IPS-NIHi11 (cell line): ENCODE measurements around the gene SLC16A8.
A peak's percentile ranks its signal among the peaks of the same experiment; 100 is the strongest.
"Not testable (repeated sequence)": the region's sequence is repeated elsewhere in the genome, so short reads cannot be mapped to it uniquely, and the experiment has no call there.

ENCODE experiments used
- DNase-seq: peaks from one replicate; pipeline ENCODE4 v3.0.0; 2012; ENCODE audit warnings: mixed read lengths, low spot score

SLC16A8 gene

DNA sequence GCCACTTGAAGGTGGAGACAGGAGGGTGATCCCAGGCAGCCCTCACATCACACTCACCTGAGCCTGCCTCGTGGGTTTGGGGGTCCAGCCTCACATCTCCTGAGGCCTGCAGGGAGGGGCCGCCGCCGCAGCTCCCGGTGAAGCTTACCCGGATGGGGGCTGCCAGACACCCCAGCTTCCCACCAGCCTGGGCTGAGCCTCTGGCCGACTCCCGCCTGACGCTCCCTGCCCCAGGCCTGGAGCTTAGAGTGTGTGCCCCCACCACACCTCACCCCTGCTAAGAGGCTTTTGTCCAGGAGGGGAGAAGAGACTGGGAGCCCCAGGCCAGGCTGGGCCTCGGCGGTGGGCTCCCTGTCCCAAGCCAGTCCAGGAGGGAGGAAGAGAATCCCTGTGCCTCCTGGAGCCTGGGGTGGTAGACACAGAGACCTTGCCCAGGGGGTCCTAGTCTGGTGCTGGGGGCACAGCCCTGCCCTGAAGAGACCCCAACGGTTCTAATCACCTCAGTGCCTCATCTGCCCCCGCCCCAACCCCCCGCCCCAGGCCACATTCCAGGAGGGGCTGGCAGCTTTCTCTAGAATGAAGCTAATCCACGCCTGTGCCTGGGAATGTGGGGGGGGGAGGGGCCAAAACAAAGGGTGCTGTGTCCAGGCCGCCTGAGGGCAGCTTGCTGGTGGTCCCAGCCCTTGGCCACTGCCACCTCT is at the start of gene SLC16A8:
SLC16A8 (minus strand) TSS at position 254 of the 701 bp plus-strand sequence. CDS start 1,311 bp downstream, outside the sequence.
- peak; percentile 41 for DNase-seq

DNA sequence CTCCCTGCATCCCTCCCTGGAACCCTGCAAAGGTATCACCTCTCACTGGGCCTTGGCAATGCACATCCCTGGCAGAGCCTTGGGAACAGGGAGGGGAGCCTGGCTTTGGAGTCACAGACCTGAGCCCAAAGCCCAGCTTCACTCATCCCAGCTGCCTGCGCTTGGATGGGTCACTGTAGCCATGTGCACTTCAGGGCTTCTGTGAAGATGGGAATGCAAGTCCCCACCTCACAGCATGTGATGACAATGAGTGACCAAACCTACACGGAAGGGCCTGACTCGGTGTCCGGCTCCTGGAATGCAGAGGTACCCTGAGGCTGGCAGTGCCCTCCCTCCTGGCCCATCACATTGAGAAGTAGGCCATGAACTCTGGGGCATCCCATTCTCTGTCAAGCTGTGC is 49.3 kb upstream of the SLC16A8 start:
- DNase-seq = no peak

DNA sequence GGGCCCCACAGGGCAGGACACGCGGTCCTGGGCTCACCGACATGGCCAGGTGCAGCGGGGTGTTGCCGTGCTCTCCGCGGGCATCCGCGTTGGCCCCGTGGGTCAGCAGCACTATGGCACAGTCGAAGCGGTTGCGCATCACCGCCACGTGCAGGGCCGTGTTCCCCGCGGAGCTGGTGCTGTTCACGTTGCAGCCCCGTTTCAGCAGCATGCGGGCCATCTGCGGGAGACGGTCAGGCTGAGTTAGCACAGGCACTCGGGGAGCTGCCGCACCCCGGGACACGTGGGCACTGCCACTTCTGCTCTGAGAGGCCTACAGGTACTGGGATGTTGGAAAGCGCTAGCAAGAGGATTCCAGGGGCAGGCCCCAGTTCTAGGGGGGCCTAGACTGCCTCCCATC is 48.8 kb upstream of the SLC16A8 start:
- DNase-seq = no peak

GRCh38 chr22:38132136-38132535 is 48.2 kb upstream of the SLC16A8 start:
- DNase-seq = no peak

DNA sequence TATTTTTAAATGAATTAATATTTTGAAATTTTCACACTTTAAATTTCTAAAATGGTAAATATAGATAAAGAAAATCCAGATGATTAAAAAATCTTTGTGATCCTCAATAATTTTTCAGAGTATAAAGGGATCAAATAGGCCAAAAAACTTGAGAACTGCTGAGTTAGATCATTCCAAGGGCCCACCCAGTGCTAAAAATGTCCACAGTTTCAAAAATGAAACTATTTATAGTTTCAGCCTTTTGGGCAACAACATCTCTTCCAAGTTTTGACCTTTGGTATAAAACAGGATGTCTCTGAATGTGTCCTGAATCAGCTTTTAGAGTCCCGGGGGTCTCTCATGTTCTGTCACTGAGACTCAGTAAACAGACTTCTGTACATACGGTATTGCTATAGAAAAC is 47.4 kb upstream of the SLC16A8 start:
- no peak for DNase-seq

- no peak for DNase-seq
These were observed 45.9 kb upstream of the SLC16A8 start for GRCh38 chr22:38129856-38130255.

GRCh38 chr22:38129021-38129420 is 45.0 kb upstream of the SLC16A8 start:
- no peak for DNase-seq

GRCh38 chr22:38127869-38128268 is 43.9 kb upstream of the SLC16A8 start:
- DNase-seq = no peak

- no peak for DNase-seq
These were observed 43.1 kb upstream of the SLC16A8 start for GRCh38 chr22:38126928-38127668.

DNA sequence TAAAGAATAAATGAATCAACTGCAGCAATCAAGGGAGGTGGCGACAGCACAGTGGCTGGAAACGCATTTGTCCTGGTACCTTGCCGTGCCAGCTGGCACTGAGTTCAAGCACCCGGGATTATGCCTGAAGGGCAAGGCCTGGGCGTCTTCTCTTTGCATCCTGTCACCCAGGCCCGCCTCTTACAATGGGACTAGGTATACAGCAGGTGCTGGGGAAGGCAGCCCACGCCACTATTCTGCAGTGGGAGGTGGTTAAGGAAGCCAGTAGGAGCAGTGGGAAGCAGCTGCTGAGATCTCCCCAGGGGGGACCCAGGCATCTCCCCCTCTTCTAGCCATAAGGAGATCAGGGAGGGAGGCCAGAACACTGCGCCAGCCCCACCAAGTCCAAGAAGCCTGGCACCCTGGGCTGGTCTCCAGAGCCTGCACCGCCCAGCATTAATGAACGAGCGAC is 41.8 kb upstream of the SLC16A8 start:
- no peak for DNase-seq

DNA sequence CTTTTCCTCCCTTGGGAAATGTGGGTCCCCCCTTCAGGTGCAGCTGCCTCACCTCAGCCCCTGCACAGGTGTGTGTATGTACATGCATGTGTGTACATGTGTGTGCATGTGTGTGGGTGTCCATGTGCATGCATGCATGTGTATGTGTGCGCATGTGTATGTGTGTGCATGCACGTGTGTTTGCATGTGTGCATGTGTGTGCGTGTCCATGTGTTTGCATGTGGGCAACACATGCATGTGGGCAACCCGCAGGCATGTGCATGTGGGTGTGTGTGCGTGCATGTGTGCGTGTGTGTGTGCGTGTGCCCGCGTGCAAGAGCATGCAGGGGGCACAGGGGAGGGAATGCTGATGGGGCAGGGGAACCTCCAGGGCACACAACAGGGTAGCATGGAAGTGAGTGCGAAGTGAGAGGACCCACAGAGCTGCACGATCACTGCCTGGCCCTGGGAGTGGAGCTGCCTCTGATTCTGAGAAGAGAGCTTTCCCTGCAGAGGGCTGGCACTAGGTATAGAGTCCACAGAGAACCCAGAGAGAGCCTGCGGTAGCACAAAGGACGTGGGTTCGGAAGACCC is 41.1 kb upstream of the SLC16A8 start:
- no peak for DNase-seq

DNA sequence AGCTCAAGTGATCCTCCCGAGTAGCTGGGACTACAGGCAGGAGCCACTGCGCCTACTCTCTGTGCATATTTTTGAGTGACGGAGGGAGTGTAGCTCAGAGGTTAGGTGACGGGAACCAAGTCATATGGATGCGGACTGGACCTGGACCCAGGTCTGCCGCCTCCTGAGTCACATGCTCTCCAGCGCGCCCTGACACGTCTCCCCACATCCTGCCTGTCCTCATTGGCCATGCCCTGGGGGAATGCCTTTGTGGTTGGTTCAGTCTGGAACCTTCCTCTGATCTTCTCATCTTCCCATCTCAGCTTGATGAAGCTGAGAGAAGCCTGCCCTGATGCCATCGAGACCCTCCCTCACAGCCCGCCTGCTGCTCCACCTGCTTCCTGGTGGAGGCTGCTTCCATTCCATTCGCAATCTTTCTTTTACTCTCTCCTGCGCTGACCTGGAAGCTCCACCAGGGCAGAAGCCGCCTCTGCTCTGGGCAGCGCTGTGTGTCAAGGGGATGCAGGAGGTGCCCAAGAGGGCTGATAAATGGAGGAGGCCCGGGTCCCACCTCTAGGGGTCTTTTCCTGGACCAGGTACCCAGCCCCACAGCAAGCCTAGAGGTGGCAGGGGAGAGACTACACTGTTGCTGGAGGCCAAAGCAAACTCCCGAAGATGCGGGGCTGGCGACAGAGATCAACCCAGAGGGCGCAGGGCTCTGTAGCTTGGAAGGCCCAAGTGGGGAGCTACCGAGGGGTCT is 40.4 kb upstream of the SLC16A8 start:
- DNase-seq = peak; percentile 63

GRCh38 chr22:38122616-38123015 is 38.6 kb upstream of the SLC16A8 start:
- no peak for DNase-seq

- peak; percentile 64 for DNase-seq
These were observed 36.6 kb upstream of the SLC16A8 start for GRCh38 chr22:38120359-38121110.

DNA sequence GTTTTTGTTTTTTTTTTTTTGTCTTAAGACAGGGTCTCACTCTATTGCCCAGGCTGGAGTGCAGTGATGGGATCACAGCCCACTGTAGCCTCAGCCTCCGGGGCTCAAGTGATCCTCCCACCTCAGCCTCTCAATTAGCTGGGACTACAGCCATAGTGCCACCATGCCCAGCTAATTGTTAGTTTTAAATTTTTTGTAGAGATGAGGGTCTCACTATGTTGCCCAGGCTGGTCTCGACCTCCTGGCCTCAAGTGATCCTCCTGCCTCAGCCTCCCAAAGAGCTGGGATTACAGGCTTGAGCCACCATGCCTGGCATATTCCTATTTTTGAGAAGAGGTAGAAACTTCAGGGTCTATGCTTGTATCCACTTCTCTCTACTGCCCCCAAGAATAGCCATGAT is 34.8 kb upstream of the SLC16A8 start:
- DNase-seq = not testable (repeated sequence)

GRCh38 chr22:38118182-38118581 is 34.2 kb upstream of the SLC16A8 start:
- DNase-seq = no peak

DNA sequence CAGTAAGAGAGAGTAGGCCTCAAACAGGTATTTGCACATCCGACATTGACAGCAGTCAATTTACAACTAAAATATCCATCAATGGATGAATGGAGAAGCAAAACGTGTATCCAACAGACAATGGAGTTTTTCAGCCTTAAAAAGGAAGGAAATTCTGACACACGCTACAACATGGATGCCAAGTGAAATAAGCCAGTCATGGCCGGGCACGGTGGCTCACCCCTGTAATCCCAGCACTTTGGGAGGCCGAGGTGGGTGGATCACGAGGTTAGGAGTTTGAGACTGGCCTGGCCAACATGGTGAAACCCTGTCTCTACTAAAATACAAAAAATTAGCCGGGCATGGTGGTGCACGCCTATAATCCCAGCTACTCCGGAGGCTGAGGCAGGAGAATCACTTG is 33.6 kb upstream of the SLC16A8 start:
- DNase-seq = not testable (repeated sequence)

DNA sequence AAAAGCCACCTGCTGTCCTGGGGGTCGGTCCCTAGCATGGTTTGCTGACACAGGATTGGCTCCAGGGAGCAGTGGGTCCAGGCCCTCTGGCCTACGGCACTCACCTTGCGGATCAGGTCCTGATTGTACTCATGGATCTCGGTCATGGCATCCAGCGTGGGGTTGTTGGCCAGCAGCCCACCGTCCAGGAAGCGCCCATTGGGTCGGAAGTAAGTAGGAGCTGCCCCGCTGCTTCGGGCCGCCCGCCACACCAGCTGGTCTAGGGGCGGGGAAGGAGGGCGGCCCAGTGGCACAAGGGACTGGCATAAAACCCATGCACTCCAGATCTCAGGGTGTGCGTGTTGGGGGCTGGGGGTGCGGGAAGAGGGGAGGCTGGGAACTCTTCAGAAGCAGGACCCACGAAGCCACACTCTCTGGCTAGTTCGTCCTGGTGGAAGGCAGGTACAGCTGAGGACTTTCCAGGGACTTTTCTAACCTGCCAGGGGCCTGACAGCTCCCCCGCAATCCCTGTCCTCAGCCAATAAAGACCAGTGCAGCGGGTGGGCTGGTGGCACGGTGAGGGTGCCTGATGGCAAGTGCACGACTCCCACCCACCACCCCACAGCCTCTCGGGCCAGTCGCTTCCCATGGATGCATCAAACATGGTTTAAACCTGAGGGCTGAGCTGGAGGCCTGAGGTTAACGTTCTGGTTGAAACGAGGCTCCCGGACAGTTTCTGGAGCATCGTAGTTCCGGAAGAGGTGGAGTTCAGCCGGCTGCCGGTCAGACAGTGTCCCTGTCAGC is 31.6 kb upstream of the SLC16A8 start:
- DNase-seq = no peak

DNA sequence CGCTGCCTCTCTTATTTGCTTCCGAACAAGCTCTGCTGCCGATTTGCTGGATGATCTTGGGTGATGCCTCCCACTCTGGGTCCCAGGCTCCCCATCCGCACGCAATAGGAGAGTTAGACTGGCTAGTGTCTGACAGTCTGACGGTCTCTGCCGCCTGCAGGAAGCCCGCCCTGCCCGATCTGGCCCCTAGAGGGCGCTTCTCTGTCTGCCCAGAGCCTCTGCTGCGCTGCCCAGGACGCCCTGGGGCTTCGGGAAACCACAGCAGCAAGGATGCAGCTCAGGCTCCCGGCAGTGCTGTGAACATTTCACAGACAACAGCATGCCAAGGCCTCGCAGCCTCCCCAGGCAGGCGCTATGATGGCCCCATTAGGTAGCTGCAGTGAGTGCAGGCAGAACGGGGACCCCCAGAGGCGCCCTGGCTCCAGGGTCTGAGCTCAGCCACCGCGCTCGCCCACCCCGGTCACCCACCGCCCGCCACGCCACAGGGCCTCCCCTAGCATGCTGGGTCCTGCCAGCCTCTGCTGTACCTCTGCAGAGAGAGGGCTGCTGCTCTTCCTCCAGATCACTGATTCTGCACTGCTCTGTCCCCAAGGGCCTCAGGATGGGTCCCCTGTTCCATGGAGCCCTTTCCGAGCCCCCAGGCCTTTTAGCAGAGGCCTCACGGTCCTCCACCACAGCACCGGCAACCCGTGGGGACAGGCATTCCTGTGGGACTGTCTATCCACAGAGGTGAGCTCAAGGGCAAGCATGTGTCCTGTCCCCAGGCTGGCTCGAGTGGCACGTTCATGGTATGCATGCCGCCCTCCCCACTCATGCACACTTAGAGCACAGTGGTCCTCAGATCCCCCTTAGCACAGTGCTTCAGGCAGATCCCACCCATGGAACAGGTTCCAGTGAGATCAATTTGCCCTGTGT is 30.8 kb upstream of the SLC16A8 start:
- DNase-seq = peak; percentile 96

GRCh38 chr22:38112381-38112780 is 28.4 kb upstream of the SLC16A8 start:
- DNase-seq = no peak
